HL-60 (cell line): ENCODE data around the gene CPB2.

Experiments used
- CTCF ChIP-seq: IDR thresholded peaks from one replicate; pipeline ENCODE4 v1.5.1; 2011; ENCODE audit warnings: low read length, control low read depth, inconsistent platforms; ENCODE audit not compliant: insufficient read depth
- POLR2AphosphoS5 ChIP-seq: IDR thresholded peaks from 2 replicates; pipeline ENCODE4 v1.6.1; 2012; ENCODE audit warnings: low read depth
- SPI1 ChIP-seq: IDR thresholded peaks from 2 replicates; pipeline ENCODE4 v1.6.1; 2012; ENCODE audit warnings: low read depth, mild to moderate bottlenecking, borderline replicate concordance

- TF ChIP-seq CTCF, result no peak
- no peak for TF ChIP-seq POLR2AphosphoS5
- no peak for TF ChIP-seq SPI1
These were observed 12.0 kb upstream of the CPB2 start for GRCh38 chr13:46116653-46117502.
